Prostate gland (tissue), 2 donors: ENCODE data around the gene SYNJ2. TPM values are rescaled to one million over a fixed set of nuclear protein-coding genes. Genes with fewer than 3 reads are reported as not detected.

Experiments used
- DNase-seq: peaks from one replicate; pipeline ENCODE4 v3.0.0-alpha.2; 2019; ENCODE audit warnings: low spot score
- H3K27ac ChIP-seq, 2 donors: fragments of 200-600 bp; sonication (generic); 2 replicates each; pipeline ENCODE4 v1.5.1; 2017 to 2019
- H3K27me3 ChIP-seq: fragments of 200-600 bp; sonication (generic); replicated peaks from 2 replicates; pipeline ENCODE4 v1.5.1; 2019; ENCODE audit not compliant: insufficient read depth
- H3K36me3 ChIP-seq, 2 donors: fragments of 200-600 bp; sonication (generic); 1 replicate in 1 of 2; 2 replicates in 1 of 2; pipeline versions ENCODE4 v1.5.1 to v1.8.1; 2017 to 2019
- H3K4me1 ChIP-seq: fragments of 200-600 bp; sonication (generic); replicated peaks from 2 replicates; pipeline ENCODE4 v1.5.1; 2019
- H3K4me3 ChIP-seq, 2 donors: fragments of 200-600 bp; sonication (generic); 2 replicates each; pipeline ENCODE4 v1.5.1; 2017 to 2019
- H3K9me3 ChIP-seq: fragments of 200-600 bp; sonication (generic); 2 replicates; pipeline ENCODE4 v1.5.1; 2017
- POLR2A ChIP-seq: fragments of 450-650 bp; IDR thresholded peaks from one replicate; pipeline ENCODE4 v1.6.1; 2016; ENCODE audit warnings: antibody characterized with exemption, mild to moderate bottlenecking
- POLR2AphosphoS5 ChIP-seq: sonication (generic); formaldehyde crosslinking; IDR thresholded peaks from one replicate; pipeline ENCODE4 v1.6.1; 2017; ENCODE audit warnings: antibody characterized with exemption
- WGBS: methylation state at CpG from one replicate; pipeline ENCODE4 v1.1.5; 2018; 5-methylcytosine and 5-hydroxymethylcytosine counted together
- intact Hi-C: fragments of 100-400 bp; cut with DNase I; formaldehyde crosslinking; loops from one replicate; pipeline ENCODE4 v1.14.2; 2022
- total RNA-seq, 2 donors: library from RNA; depleted of rRNA; stranded (reverse); fragments of >200 nt; gene quantifications; one replicate each; pipeline ENCODE4 v1.1.0, GENCODE V29; 2016
- TF ChIP-seq, protein P1 (sequence below), 4 experiments: fragments of 200-600 bp in 2 of 4; fragments of 450-650 bp in 2 of 4; sonication (generic) in 2 of 4; IDR thresholded peaks; 1 replicate in 3 of 4; 2 replicates in 1 of 4; pipeline ENCODE4 v1.5.1; 2016 to 2019; ENCODE audit warnings: antibody characterized with exemption in 4 of 4, mild to moderate bottlenecking in 2 of 4, moderate library complexity in 2 of 4

SYNJ2 gene
- total RNA-seq, 2 donors from 2014 or later = 19.7 to 19.9 TPM

DNA sequence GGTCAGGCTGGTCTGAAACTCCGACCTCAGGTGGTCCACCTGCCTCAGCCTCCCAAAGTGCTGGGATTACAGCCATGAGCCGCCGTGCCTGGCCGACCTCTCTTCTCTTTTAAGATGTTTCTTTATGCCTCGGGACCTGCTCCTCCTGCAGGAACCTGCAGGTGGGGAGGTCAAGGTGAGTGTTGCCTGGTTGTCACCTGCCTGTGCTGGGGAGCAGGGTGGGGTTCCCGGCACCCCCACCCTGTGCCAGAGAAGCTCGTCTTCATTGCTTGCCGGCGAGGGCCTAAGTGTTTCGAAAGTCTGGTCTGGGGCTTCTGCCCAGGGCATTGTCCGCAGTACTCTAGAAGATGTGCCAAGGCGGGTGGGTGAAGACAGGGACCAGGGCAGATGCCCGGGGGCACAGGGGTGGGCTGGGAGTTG is 36.0 kb downstream of the SYNJ2 start:
- H3K36me3 ChIP-seq = no peaks in the 10 kb centered on the region
- no peaks in the 10 kb centered on the region for H3K4me1 ChIP-seq
- H3K4me3 ChIP-seq = no peak overlapping the region
- WGBS = 92% methylated on average over 13 of the region's 13 CpGs
- no peak for TF ChIP-seq POLR2AphosphoS5
- no peak overlapping the region for H3K27ac ChIP-seq
- intact Hi-C loops = no loop called here
- no peak for DNase-seq
- H3K9me3 ChIP-seq = no peaks in the 10 kb centered on the region
- no peaks in the 10 kb centered on the region for H3K27me3 ChIP-seq

DNA sequence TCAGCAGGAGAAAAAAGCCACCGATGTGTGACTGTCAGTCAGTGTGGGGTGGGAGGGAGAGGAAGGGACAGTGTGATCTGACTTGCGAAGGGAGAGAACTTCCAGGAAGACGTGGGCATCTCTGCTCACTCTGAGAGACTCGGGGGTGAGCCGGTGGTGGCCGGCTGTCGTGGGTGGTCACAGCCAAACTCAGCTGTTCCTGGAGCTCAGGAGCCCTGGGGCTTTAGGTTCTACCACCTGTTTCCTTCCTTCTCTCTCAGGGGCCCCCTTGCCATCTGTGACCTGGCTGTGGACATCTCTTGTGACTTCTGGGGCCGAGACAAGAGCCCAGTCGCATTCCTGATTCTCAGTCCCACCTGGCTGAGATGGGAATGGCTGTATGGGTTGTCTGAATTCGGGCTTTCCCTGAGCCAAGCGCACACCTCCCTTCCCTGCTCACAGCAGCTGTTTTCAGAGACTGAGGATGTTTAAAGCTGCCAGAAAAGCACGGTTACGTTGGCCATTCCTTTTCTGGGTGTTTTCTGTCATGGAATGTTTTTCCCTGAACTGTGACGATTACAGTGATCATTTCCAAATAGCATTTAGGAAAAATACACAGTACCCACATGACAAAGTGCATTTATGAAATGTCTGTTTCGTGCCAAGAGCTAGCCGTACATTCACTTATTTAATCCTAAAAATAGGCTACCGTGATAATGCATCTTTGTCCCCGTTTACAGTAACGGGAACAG is 36.5 kb downstream of the SYNJ2 start:
- Histone ChIP-seq H3K4me3 (no peak overlapping the region), H3K36me3 (no peaks in the 10 kb centered on the region), H3K4me1 (no peaks in the 10 kb centered on the region), H3K27ac (no peak overlapping the region), H3K27me3 (no peaks in the 10 kb centered on the region), H3K9me3 (no peaks in the 10 kb centered on the region)
- intact Hi-C loops = no loop called here
- no peak for TF ChIP-seq POLR2A
- TF ChIP-seq, protein P1, sequence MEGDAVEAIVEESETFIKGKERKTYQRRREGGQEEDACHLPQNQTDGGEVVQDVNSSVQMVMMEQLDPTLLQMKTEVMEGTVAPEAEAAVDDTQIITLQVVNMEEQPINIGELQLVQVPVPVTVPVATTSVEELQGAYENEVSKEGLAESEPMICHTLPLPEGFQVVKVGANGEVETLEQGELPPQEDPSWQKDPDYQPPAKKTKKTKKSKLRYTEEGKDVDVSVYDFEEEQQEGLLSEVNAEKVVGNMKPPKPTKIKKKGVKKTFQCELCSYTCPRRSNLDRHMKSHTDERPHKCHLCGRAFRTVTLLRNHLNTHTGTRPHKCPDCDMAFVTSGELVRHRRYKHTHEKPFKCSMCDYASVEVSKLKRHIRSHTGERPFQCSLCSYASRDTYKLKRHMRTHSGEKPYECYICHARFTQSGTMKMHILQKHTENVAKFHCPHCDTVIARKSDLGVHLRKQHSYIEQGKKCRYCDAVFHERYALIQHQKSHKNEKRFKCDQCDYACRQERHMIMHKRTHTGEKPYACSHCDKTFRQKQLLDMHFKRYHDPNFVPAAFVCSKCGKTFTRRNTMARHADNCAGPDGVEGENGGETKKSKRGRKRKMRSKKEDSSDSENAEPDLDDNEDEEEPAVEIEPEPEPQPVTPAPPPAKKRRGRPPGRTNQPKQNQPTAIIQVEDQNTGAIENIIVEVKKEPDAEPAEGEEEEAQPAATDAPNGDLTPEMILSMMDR (IDR thresholded peaks at IDR 0.05) = no peak
- TF ChIP-seq POLR2AphosphoS5 = no peak
- 67% methylated on average over 19 of the region's 19 CpGs for WGBS
- DNase-seq = no peak

DNA sequence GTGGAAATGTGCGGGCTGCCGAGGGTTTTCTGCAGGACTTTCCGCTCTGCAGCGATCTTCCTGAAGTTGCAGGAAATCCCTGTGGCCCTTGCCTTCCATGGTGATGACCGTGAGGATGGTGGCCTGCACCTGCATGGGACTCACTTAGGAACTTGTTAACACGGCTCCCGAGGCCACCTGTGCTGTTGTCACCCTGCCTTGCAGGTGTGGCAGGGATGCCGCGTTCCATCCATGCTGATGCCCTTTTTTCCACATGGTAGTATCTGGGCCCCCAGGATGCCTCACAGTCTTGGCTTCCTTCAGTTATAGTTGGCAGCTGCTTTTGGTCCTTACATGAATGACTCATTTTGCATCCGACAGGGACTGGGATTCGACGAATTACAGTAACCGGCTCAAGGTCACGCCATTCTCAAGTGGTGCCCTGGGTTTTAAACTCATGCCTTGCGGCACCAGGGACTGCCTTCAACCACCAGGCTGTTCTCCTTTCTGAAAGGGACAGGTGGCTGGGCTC is 37.2 kb downstream of the SYNJ2 start:
- Histone ChIP-seq H3K9me3 (no peaks in the 10 kb centered on the region), H3K27me3 (no peaks in the 10 kb centered on the region), H3K4me3 (no peak overlapping the region), H3K4me1 (no peaks in the 10 kb centered on the region), H3K27ac (no peak overlapping the region), H3K36me3 (no peaks in the 10 kb centered on the region)
- intact Hi-C loops = no loop called here
- TF ChIP-seq, protein P1 (IDR thresholded peaks at IDR 0.05) = no peak
- no peak for TF ChIP-seq POLR2A
- no peak for TF ChIP-seq POLR2AphosphoS5
- DNase-seq = no peak
- WGBS = 82% methylated on average over 15 of the region's 15 CpGs

DNA sequence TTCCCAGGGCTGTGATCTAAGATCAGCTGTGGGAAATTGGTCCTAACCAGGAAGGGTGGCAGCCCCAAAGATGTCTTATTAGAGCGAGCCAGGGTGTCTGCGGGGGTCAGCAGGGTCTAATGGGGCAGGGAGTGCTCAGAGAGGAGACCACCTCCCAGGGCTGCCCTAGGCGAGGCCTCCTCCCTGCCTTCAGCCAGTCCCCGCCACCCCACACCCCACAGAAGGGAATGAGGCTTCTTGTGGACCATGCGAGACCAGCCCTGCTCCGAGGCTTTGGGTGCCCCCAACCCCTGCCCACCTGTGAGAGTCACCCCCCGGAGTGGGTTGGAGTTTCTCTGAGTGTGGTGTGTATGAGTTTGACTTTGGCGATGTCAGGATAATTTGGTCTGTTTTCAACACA is 37.8 kb downstream of the SYNJ2 start:
- Histone ChIP-seq H3K9me3 (no peaks in the 10 kb centered on the region), H3K27ac (no peak overlapping the region)
- WGBS = 97% methylated on average over 8 of the region's 8 CpGs

DNA sequence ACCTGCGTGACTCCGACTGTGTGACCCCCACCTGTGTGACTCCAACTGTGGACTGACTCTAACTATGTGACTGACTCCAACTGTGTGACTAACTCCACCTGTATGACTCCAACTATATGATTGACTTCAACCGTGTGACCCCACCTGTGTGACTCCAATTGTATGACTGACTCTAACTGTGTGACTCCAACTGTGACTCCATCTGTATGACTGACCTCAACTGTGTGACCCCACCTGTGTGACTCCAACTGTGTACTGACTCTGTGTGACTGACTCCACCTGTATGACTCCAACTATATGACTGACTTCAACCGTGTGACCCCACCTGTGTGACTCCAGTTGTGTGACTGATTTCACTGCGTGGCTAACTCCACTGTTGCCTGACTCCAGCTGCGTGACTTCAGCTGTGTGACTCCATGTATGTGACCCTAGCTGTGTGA is 38.6 kb downstream of the SYNJ2 start:
- no peak overlapping the region for H3K27ac ChIP-seq
- TF ChIP-seq POLR2A (no peak), POLR2AphosphoS5 (no peak)
- TF ChIP-seq, protein P1 (IDR thresholded peaks at IDR 0.05) = no peak
- no peak for DNase-seq
- intact Hi-C loops = no loop called here
- H3K9me3 ChIP-seq = no peaks in the 10 kb centered on the region
- H3K4me1 ChIP-seq = no peaks in the 10 kb centered on the region
- no peaks in the 10 kb centered on the region for H3K27me3 ChIP-seq
- 94% methylated on average over 6 of the region's 6 CpGs for WGBS
- H3K4me3 ChIP-seq = no peak overlapping the region
- no peaks in the 10 kb centered on the region for H3K36me3 ChIP-seq

More for the DNA sequence above, 37.8 kb downstream of the SYNJ2 start:
- DNase-seq = no peak
- Histone ChIP-seq H3K27me3 (no peaks in the 10 kb centered on the region), H3K4me3 (no peak overlapping the region), H3K4me1 (no peaks in the 10 kb centered on the region), H3K36me3 (no peaks in the 10 kb centered on the region)
- TF ChIP-seq, protein P1 (IDR thresholded peaks at IDR 0.05) = no peak
- TF ChIP-seq POLR2A (no peak), POLR2AphosphoS5 (no peak)
- intact Hi-C loops = no loop called here
